ENCODE measurements around the gene NRL.
A peak's percentile ranks its signal among the peaks of the same experiment; 100 is the strongest.
"Not testable (repeated sequence)": the region's sequence is repeated elsewhere in the genome, so short reads cannot be mapped to it uniquely, and the experiment has no call there.

The NRL gene

GRCh38 chr14:24051789-24052655 lies 62.7 kb downstream of the NRL start, which contains the start of gene CARMIL3:
CARMIL3 (plus strand) TSS chr14:24052009; CDS start chr14:24052154, 145 bp downstream.
- DNase-seq, result peak; percentile 51

GRCh38 chr14:24051176-24051788 lies 63.5 kb downstream of the NRL start:
- no peak for DNase-seq

- not testable (repeated sequence) for DNase-seq
These were observed 64.0 kb downstream of the NRL start for GRCh38 chr14:24050753-24051152.

GRCh38 chr14:24049002-24049401 lies 65.7 kb downstream of the NRL start:
- not testable (repeated sequence) for DNase-seq

GRCh38 chr14:24042746-24043145 lies 72.0 kb downstream of the NRL start:
- no peak for DNase-seq

GRCh38 chr14:24040692-24041091 lies 74.1 kb downstream of the NRL start:
- DNase-seq, result no peak

GRCh38 chr14:24038686-24039085 lies 76.1 kb downstream of the NRL start:
- no peak for DNase-seq

GRCh38 chr14:24037658-24038037 lies 77.1 kb downstream of the NRL start:
- DNase-seq, result no peak

- not testable (repeated sequence) for DNase-seq
These were observed 77.6 kb downstream of the NRL start for GRCh38 chr14:24036963-24037657.

- peak; percentile 61 for DNase-seq
These were observed 78.4 kb downstream of the NRL start for GRCh38 chr14:24036169-24036962.

- DNase-seq, result not testable (repeated sequence)
These were observed 79.0 kb downstream of the NRL start for GRCh38 chr14:24035769-24036168.

- DNase-seq, result peak; percentile 84
These were observed 81.9 kb downstream of the NRL start for GRCh38 chr14:24032727-24033418.

GRCh38 chr14:24031331-24031730 lies 83.4 kb downstream of the NRL start:
- DNase-seq, result not testable (repeated sequence)

GRCh38 chr14:24029687-24030086 lies 85.1 kb downstream of the NRL start:
- DNase-seq, result not testable (repeated sequence)
